HG02938 (cell line): ENCODE results near the gene ARHGAP1.

Source experiments
- ATAC-seq: cut with Tn5 transposase; IDR thresholded peaks from one replicate; pipeline ENCODE4 v1.9.1; 2021; ENCODE audit warnings: mild to moderate bottlenecking, moderate library complexity; ENCODE audit not compliant: unreplicated experiment

The ARHGAP1 gene

DNA sequence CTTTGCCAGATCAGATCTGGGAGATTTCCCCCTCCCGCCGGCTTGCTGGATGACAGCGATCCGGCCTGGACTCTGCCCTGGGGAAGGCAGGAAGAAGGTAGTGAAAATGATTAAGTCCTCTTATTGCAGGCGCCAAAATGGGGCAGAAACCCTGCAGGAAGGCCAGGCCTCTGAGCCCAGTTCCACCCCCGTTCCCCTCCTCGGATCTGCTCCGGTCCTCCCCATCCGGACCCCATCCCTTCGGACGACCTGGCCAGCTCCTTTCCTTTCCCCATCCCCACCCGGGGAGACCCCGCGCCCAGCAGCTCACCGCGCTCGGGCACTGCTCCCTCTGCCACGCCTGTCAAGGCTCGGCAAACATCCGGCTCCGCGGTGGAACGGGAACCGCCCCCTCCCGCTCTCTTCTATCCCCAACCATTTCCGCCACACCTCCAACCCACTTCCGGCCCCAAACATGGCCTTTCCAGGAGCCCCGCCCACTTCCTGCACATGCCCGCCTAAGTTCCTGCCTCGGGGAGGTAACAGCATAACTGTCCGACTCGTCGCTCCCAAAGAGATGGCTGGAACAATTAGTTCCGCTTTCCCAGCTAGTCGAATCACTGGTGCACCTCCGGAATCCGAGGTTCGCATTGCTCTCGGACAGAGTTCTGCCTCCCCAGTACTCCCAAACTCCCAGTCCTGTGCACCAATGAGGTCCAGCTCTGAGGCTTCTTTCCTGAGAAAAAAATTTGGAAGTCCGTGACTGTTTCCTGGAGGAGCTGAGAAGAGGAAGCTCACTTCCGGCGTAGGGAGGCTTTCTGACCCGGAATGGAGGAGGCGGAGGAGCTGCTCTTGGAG, at the start of gene ARHGAP1, which contains the start of gene ZNF408:
ARHGAP1 (minus strand) TSS at position 379 of the 837 bp plus-strand sequence. CDS start 4,512 bp downstream, outside the sequence.
ZNF408 (plus strand) TSS at position 791 of the 837 bp plus-strand sequence; CDS start at position 808, 17 bp downstream.
- ATAC-seq, result peak; percentile 86

GRCh38 chr11:46747150-46747549, 46.7 kb upstream of the ARHGAP1 start:
- ATAC-seq, result no peak

DNA sequence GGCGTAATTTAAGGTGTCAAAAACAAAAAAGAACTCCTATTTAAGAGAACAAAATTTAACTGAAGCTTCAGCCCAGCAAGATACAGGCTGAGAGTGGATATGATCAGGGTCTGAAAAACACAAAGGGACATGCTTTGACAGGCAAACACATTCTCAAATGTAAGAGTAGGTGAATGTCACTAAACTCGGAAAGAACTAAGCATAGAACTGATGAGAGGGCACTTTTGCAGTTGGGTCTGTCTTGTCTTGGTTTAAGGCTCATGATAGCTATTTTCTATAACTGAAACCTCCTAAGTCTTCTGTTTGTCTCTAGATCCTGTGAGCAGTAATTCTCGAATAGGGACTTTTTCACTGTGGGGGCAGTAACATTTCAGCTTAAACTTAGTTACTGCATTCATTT, 45.6 kb upstream of the ARHGAP1 start:
- ATAC-seq, result no peak

- ATAC-seq, result no peak
Measured at GRCh38 chr11:46745328-46745727, 44.9 kb upstream of the ARHGAP1 start.

DNA sequence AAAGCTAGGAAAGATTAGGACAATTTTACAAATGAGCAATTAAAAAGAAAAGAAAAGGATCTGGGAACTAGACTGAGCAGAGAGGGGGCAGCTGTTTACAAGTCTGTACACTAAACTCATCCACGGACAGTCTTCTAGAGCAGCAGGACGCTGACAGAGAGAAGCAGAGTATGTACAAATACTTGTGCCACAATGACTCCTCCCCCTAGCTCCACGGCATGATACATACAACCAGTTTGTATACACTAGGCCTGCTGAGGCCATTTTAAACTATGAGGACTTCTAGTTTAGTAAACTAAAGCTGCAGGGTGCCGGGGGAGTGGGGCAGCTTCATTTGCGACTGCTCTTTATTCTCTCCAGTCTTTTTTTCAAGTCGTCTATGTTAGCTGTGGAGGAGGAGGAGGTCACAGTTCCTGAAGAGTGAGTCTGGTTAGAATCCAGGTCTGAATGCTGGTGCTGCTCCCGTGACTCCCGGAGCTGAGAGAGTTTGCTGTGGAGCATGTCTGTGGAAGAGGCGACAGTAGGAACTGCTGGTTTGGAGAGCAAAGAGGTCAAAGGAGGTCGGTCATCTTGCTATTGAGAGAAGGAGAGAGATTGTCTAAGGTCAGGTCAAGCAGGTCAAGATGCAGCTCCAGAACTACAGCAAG, 43.4 kb upstream of the ARHGAP1 start:
- ATAC-seq, result no peak

- ATAC-seq, result no peak
Measured at GRCh38 chr11:46743043-46743442, 42.6 kb upstream of the ARHGAP1 start.

DNA sequence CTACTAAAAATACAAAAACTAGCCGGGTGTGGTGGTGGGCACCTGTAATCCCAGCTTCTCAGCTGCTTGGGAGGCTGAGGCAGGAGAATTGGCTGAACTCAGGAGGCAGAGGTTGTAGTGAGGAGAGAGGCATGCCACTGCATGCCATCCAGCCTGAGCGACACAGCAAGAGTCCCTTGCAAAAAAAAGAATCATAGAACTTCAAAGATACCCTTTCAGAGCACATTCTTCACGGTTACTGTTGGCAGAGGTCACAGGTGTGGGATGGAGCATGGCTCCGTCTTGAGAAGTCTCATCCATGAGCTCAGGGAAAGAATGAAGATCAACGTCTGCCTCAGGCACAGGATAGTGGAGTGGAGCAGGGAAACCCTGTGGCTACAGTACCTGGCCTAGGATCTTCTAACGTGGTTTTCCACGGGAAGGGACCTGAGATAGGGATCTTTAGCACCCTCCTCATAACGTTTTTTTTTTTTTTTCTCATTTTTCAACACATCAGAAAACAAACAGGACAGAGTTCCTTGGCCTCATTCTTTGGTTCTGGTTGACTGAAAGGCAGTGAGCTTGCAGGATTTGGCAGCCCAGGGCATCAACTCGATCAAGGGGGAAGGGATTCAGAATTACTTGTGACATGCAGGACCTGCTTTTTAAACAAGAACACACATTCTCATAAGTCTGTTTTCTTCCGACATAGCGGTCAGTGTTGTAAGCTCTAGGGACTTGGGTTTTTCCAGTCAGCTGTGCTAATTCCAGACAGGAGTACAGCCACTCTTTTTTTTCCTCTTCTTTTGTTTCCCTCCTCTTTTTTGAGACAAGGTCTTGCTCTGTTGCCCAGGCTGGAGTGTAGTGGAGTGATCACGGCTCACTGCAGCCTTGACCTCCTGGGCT, 41.4 kb upstream of the ARHGAP1 start:
- ATAC-seq, result no peak

DNA sequence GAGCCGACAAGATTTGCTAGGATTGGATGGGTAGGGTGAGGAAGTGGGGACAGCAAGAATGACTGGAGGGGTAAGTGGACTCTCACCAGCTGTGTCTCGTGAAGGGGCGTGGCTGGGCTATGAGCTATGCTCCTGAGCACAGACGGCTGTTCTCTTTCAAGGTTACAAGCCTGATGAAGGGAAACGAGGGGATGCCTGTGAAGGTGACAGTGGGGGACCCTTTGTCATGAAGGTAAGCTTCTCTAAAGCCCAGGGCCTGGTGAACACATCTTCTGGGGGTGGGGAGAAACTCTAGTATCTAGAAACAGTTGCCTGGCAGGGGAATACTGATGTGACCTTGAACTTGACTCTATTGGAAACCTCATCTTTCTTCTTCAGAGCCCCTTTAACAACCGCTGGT, 38.5 kb upstream of the ARHGAP1 start:
- no peak for ATAC-seq

DNA sequence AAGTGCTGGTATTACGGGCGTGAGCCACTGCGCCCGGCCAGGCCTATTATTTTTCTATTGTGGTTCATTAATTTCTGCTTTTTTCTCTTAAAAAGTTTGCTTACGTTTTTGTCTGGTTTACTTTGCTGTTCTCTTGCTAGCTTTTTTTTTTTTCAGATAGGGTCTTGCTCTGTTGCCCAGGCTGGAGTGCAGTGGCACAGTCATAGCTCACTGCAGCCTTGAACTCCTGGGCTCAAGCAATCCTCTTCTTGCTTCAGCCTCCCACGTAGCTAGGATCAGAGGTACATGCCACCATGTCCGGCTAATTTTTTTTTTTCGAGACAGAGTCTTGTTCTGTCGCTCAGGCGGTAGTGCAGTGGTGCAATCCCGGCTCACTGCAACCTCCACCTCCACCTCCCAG, 37.3 kb upstream of the ARHGAP1 start:
- ATAC-seq, result no peak

- no peak for ATAC-seq
Measured at GRCh38 chr11:46736615-46737014, 36.2 kb upstream of the ARHGAP1 start.

DNA sequence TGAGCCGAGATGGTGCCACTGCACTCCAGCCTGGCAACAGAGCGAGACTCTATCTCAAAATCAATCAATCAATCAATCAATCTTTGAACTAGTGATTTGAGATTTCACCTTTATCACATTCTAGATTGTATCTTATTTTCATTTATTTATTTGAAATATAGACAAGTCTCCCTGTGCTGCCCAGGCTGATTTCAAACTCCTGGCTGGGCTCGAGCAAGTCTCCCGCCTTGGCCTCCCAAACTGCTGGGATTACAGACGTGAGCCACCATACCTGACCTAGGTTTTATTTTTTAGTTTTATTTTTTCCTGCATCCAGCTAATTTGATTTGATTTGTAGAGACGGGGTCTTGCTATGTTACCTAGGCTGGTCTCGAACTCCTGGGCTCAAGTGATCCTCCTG, 35.7 kb upstream of the ARHGAP1 start:
- ATAC-seq, result no peak

DNA sequence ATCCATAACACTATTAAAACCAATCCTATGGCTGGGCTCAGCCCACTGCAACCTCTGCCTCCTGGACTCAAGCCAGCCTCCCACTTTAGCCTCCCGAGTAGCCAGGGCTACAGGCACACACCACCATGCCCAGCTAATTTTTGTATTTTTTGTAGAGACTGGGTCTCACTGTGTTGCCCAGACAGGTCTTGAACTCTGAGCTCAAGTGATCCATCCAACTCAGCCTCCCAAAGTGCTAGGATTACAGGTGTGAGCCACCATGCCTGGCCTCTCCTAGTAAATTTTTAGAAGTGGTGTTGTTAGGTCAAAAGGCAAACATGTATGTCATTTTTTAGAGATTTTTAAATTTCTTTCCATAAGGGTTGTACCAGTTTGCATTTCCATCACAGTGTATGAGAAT, 32.8 kb upstream of the ARHGAP1 start:
- ATAC-seq, result no peak

- ATAC-seq, result no peak
Measured at GRCh38 chr11:46731545-46731944, 31.1 kb upstream of the ARHGAP1 start.

DNA sequence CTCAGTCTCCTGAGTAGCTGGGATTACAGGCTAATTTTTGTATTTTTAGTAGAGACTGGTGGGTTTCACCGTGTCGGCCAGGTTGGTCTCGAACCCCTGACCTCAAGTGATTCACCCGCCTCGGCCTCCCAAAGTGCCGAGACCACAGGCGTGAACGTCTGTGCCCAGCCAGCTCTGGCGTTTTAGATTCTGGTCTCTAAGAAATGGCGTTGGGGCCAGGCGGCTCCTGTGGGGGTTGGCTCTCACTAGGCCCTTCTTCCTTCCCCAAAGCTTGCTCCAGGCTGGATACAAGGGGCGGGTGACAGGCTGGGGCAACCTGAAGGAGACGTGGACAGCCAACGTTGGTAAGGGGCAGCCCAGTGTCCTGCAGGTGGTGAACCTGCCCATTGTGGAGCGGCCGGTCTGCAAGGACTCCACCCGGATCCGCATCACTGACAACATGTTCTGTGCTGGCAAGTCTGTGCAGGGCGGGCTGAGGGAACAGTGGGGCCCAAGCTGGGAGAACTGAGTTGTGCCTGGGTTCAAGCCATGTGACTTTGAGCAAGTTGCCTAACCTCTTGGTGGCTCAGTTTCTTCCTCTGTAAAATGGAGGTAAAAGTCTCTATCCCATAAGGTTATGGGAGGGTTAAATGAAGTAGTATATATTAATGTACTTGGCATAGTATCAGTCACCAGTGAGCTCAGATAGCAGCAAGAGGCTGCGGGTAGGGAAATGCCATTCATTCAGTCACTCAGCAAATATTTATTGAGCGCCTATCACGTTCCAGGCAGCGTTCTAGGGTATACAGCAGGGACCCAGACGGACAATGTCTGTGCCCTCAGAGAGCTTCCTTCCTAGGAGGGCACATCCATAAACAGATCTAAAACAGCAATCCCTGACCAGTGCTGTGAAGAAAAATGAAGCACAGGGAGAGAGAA, 28.9 kb upstream of the ARHGAP1 start:
- ATAC-seq, result no peak

GRCh38 chr11:46728659-46729040, 28.2 kb upstream of the ARHGAP1 start:
- no peak for ATAC-seq

- ATAC-seq, result no peak
Measured at GRCh38 chr11:46727952-46728658, 27.7 kb upstream of the ARHGAP1 start.

DNA sequence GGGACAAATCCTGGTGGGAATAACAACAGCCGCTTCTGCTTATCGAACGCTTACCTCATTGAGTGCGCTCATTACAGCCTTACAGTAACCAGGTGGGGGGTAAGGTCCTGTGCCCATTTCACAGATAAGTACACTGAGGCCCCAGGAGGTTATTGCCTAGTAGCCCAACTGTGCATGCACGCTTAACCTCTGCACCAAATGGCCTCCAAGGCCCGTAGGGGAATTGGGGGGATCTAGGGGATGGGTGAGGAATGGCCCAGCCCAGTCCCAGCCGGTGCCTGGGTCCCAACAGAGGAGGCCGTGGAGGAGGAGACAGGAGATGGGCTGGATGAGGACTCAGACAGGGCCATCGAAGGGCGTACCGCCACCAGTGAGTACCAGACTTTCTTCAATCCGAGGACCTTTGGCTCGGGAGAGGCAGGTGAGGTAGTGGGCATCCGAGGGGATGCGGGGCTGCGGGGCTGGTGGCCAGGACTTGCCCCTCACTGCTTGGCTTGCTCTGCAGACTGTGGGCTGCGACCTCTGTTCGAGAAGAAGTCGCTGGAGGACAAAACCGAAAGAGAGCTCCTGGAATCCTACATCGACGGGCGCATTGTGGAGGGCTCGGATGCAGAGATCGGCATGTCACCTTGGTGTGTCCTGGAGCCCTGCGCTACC, 25.9 kb upstream of the ARHGAP1 start:
- no peak for ATAC-seq

GRCh38 chr11:46725338-46726205, 25.2 kb upstream of the ARHGAP1 start:
- ATAC-seq, result no peak
